GM18909 (cell line): ENCODE results near the gene TRIP13.

Experiments
- ATAC-seq: cut with Tn5 transposase; IDR thresholded peaks from one replicate; pipeline ENCODE4 v1.9.1; 2021; ENCODE audit warnings: mild to moderate bottlenecking; ENCODE audit not compliant: unreplicated experiment, poor library complexity

TRIP13 gene

GRCh38 chr5:948472-949274 lies 56.0 kb downstream of the TRIP13 start:
- no peak for ATAC-seq

DNA sequence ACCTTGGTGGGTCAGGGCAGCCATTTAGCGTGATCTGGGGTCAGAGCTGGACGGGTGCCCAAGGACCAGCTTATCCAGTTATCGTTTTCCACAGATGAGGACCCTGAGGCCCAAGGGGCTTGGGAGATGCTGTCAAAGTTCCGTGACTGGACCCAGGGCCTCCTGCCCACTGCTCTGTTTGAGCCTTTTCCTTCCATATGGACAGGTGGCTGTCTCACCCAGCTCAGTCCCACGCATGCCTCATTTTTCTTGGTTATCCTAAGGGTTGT lies 56.5 kb downstream of the TRIP13 start:
- ATAC-seq = no peak

GRCh38 chr5:949815-950560 lies 57.3 kb downstream of the TRIP13 start:
- ATAC-seq = no peak

DNA sequence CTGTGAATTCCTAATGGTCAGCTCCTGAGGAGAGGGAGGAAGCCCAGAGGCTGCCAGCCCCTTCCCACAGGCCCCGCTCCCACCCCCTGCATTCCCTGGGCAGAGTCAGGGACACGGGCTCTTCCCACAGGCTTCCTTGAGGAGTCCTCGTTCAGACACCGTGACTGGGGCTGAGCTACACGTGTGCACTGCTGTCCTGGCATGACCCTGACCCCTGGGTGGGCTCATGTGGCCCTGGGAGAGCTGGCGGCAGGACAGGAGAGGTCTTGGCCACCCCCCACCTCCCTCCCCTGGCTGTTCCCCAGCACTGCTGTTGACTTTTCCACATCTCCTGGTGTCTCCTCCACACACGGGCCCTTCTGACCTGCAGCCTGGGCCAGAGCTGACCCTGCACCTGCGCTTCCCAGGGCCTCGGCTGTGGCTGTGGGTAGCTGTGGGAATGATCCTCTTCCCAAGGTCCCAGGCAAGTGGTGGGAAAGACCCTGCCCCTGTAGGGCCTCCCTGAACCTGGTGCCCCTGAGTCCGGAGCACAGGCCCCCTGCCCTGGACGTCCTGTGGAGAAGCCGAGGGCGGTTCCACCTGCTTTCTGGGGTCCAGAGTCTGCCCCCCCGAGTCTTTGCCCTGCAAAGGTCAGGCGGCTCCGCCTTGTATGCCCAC lies 59.4 kb downstream of the TRIP13 start:
- ATAC-seq = no peak

GRCh38 chr5:952597-953271 lies 60.0 kb downstream of the TRIP13 start:
- ATAC-seq = no peak

DNA sequence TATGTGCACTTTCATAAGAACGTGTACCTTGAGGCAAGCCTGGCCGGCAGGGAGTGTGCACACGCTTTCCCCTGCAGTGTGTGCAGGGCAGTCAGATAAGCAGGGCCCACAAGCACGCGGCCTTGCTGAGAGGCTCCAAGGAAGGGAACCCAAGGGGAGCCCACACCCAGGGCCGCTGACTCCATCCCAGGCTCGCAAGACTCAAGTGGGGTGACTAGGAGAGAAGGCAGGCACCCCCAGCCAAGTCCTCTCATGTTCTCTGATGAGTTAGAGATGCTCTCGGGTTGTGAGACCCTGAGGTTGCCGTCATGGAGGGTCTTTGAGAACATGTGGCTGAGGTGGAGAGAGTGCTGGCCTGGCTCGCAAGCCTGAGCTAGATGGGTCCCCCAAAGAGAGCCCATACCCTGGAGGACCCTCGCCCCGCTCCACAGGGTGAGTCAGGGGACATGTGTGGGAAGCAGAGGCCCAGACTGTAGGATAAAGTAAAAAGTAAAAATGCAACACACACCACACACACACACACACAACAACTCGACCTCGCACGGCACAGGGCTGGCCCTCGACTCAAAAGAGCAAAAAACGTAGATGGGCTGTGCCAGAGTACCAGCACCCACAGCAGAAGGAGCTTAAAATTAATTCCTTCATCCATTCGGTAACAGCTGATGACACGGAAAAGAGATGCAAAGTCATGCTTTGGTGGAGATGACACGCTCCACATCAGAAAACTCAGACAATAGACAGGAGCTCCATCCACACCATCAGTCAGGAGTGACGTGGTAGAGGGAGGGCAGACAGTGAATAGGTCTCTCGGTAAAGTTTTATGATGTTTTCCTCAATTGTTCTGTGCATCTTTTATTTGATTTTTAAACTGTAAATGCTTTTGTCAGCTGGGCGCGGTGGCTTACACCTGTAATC lies 61.1 kb downstream of the TRIP13 start:
- ATAC-seq = no peak

- ATAC-seq = no peak
Measured at GRCh38 chr5:955886-956761, 63.4 kb downstream of the TRIP13 start.

- peak; percentile 81 for ATAC-seq
Measured at GRCh38 chr5:956941-957747, 64.5 kb downstream of the TRIP13 start.

DNA sequence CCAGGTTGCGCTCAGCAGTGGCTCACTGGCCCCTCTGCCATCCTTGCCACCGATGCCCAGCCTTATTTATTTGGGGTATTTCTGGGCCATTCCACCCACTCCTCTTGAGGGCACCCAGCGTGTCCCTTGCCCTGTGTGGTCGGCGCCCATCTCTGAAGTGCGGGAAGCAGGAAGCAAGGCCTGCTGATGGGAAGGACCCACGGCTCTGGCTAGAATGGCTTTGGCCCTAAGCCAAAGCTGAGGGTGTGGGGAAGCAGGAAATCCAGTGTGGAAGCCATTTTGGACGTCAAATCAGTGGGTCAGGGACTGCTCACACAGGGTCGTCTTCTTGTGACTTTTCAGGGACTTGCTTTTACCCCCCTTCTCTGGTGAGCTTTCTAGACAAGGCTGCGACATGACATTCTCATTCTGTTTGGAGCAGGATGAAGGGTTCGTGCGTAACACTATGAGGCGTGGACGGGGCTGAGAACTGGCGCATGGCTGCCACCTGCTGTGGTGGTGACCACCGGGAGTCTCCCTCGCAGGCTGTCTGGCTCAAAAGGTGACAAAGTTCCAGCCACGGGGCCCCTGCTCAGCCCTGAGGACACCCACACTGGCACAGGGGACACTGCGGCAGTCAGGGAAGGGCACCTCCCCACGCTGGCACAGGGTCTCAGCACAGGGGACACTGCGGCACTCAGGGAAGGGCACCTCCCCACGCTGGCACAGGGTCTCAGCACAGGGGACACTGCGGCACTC lies 65.2 kb downstream of the TRIP13 start:
- ATAC-seq = no peak

GRCh38 chr5:958701-959571 lies 66.3 kb downstream of the TRIP13 start:
- ATAC-seq = no peak

DNA sequence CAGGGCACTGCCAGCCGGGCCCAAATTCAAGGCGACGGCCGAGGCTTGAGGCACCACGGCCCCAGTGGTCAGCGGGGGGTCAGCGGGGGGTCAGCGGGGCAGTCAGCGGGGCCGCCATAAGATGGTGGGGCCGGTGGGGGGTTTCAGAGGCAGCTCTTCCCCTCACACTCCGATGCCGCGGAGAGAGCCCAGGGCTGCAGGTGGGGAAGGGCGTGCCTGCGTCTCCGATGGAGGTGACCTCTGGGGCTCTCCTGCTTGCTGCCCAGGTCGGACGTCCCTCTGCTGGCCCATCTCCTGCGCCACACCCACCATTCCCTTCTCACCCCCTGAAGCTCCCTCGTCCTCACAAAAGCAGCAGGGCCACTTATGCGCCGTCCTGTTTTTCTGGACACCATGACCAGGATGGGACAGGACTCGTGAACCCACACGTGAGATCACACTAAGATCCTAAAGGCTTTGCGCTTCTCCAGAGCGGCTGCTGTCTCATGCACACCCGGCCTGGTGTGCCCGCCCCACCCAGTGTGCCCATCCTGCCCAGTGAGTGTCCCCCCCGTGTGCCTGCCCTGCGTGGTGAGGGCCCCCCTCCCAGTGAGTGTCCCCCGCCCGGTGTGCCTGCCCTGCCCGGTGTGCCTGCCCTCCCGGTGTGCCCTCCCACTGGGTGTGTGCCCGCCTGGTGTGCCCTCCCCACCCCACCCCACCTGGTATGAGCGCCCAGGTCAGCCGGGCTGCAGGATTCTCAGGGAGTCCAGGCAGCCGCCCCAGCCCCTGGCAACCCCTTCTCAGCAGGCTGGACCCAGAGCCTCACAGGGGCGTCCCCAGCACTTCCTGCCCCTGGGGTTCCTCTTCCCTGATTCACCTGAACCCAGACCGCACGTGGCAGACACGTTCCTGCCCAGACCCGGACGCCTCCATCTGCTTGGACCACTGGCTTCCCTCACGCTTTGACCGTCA lies 67.2 kb downstream of the TRIP13 start:
- ATAC-seq = no peak

GRCh38 chr5:960551-960950 lies 67.9 kb downstream of the TRIP13 start:
- ATAC-seq = no peak

GRCh38 chr5:961002-961710 lies 68.5 kb downstream of the TRIP13 start:
- no peak for ATAC-seq

GRCh38 chr5:961711-962240 lies 69.1 kb downstream of the TRIP13 start:
- no peak for ATAC-seq

- no peak for ATAC-seq
Measured at GRCh38 chr5:962386-962785, 69.7 kb downstream of the TRIP13 start.
